HepG2 (cell line): ENCODE results near the gene TAF1B. TPM values are rescaled to one million over a fixed set of nuclear protein-coding genes. Genes with fewer than 3 reads are reported as not detected.
A peak's percentile ranks its signal among the peaks of the same experiment; 100 is the strongest.

Experiments
- BCL3 ChIP-seq: sonication (generic); formaldehyde crosslinking; IDR thresholded peaks from 2 replicates; pipeline ENCODE4 v1.5.1; 2020; ENCODE audit warnings: mild to moderate bottlenecking, missing genetic modification reagents, moderate library complexity
- EZH2 ChIP-seq: conservative IDR thresholded peaks from 2 replicates; pipeline ENCODE4 v1.6.1; 2012; ENCODE audit warnings: mild to moderate bottlenecking, low read depth, low read length, moderate library complexity
- FOXA1 ChIP-seq, 2 experiments: fragments of 450-650 bp in 1 of 2; sonication (generic) in 1 of 2; formaldehyde crosslinking in 1 of 2; IDR thresholded peaks; 2 replicates each; pipeline versions ENCODE4 v1.4.0 to v1.6.1; 2016 to 2020; ENCODE audit warnings: missing genetic modification reagents in 1 of 2
- NRL ChIP-seq: sonication (generic); formaldehyde crosslinking; IDR thresholded peaks from 2 replicates; pipeline ENCODE4 v1.5.0; 2020; ENCODE audit warnings: missing genetic modification reagents, mild to moderate bottlenecking, moderate library complexity, borderline replicate concordance
- SALL1 ChIP-seq: sonication (generic); formaldehyde crosslinking; IDR thresholded peaks from 2 replicates; pipeline ENCODE4 v1.8.0; 2022; ENCODE audit warnings: mild to moderate bottlenecking, missing genetic modification reagents
- ZBTB4 ChIP-seq: sonication (generic); formaldehyde crosslinking; IDR thresholded peaks from 2 replicates; pipeline ENCODE4 v1.4.0; 2020; ENCODE audit warnings: missing genetic modification reagents, mild to moderate bottlenecking, borderline replicate concordance
- ZBTB7A ChIP-seq: sonication (generic); formaldehyde crosslinking; IDR thresholded peaks from 2 replicates; pipeline ENCODE4 v1.8.0; 2022; ENCODE audit warnings: mild to moderate bottlenecking, missing genetic modification reagents
- ZFX ChIP-seq: sonication (generic); formaldehyde crosslinking; IDR thresholded peaks from 2 replicates; pipeline ENCODE4 v1.4.0; 2020; ENCODE audit warnings: mild to moderate bottlenecking, low read depth, missing genetic modification reagents, moderate library complexity
- ZNF343 ChIP-seq: sonication (generic); formaldehyde crosslinking; IDR thresholded peaks from 2 replicates; pipeline ENCODE4 v1.4.0; 2020; ENCODE audit warnings: mild to moderate bottlenecking, missing genetic modification reagents
- ZNF572 ChIP-seq: sonication (generic); formaldehyde crosslinking; IDR thresholded peaks from 2 replicates; pipeline ENCODE4 v1.5.1; 2020; ENCODE audit warnings: mild to moderate bottlenecking, missing genetic modification reagents
- ZNF691 ChIP-seq: sonication (generic); formaldehyde crosslinking; IDR thresholded peaks from 2 replicates; pipeline ENCODE4 v1.4.0; 2020; ENCODE audit warnings: missing genetic modification reagents, low read depth, mild to moderate bottlenecking, borderline replicate concordance
- ZNF749 ChIP-seq: sonication (generic); formaldehyde crosslinking; IDR thresholded peaks from 2 replicates; pipeline ENCODE4 v1.8.0; 2022; ENCODE audit warnings: mild to moderate bottlenecking, missing genetic modification reagents, moderate library complexity, borderline replicate concordance
- ZNF776 ChIP-seq: sonication (generic); formaldehyde crosslinking; IDR thresholded peaks from 2 replicates; pipeline ENCODE4 v1.4.0; 2020; ENCODE audit warnings: mild to moderate bottlenecking, missing genetic modification reagents
- polyA plus RNA-seq, 8 experiments: library from polyadenylated mRNA; depleted of rRNA in 3 of 8; stranded (reverse) in 7 of 8; unstranded in 1 of 8; fragments of >200 nt; fragmentation: Illumina TruSeq in 4 of 8; extraction: Trizol in 4 of 8; gene quantifications; 2 replicates each; pipeline versions ENCODE4 v1.2.1 to v1.2.3, GENCODE V29; 2011 to 2016; ENCODE audit warnings: low read depth in 4 of 8, missing spikeins in 1 of 8, mixed read lengths in 1 of 8; ENCODE audit not compliant: insufficient read depth in 1 of 8
- total RNA-seq, 5 experiments: library from RNA; depleted of rRNA; stranded (reverse); fragments of >200 nt; fragmentation: Illumina TruSeq; extraction: Trizol; gene quantifications; 2 replicates each; pipeline ENCODE4 v1.2.3, GENCODE V29; 2016; ENCODE audit warnings: low read depth in 1 of 5
- TF ChIP-seq, protein P1 (sequence below): sonication (generic); formaldehyde crosslinking; IDR thresholded peaks from 2 replicates; pipeline ENCODE4 v1.9.0; 2022; ENCODE audit warnings: missing genetic modification reagents, mild to moderate bottlenecking, borderline replicate concordance
- TF ChIP-seq, protein P2 (sequence below): sonication (generic); formaldehyde crosslinking; IDR thresholded peaks from 2 replicates; pipeline ENCODE4 v1.5.1; 2020; ENCODE audit warnings: mild to moderate bottlenecking, moderate library complexity, missing genetic modification reagents
- TF ChIP-seq, protein P3 (sequence below): sonication (generic); formaldehyde crosslinking; IDR thresholded peaks from 2 replicates; pipeline ENCODE4 v1.4.0; 2020; ENCODE audit warnings: low read depth, mild to moderate bottlenecking, missing genetic modification reagents

The TAF1B gene
- total and polyA plus RNA-seq, 2 of the 13 experiments (the other 11 are each of a cell fraction or from before 2014, with no cell fraction given), result 13.3 to 27.7 TPM

GRCh38 chr2:9797681-9798556 is 45.4 kb upstream of the TAF1B start (continued):
- no peak for TF ChIP-seq ZBTB7A (CRISPR knock-in tag)
- TF ChIP-seq NRL (CRISPR knock-in tag), result 0 out of 2 replicates have a peak, but pooled peaks have one; percentile 47
- TF ChIP-seq ZNF691, result peak; percentile 80; the same call in 1 of the 2 replicates
- TF ChIP-seq ZBTB4 (CRISPR knock-in tag), result peak; percentile 42; the same call in 1 of the 2 replicates
- TF ChIP-seq ZNF749 (CRISPR knock-in tag), result 0 out of 2 replicates have a peak, but pooled peaks have one; percentile 42
- TF ChIP-seq FOXA1 (IDR thresholded peaks at IDR 0.05), result no peak
- peak; percentile 60 for TF ChIP-seq FOXA1 (CRISPR knock-in tag; IDR thresholded peaks at IDR 0.05)
- TF ChIP-seq ZFX (CRISPR knock-in tag), result peak; percentile 80
- TF ChIP-seq ZNF343 (CRISPR knock-in tag), result 0 out of 2 replicates have a peak, but pooled peaks have one; percentile 24
- 0 out of 2 replicates have a peak, but pooled peaks have one; percentile 32 for TF ChIP-seq BCL3 (CRISPR knock-in tag)
- TF ChIP-seq EZH2, result no peak
- no peak for TF ChIP-seq ZNF572 (CRISPR knock-in tag)
- peak; percentile 46 for TF ChIP-seq SALL1
- TF ChIP-seq ZNF776 (CRISPR knock-in tag), result 0 out of 2 replicates have a peak, but pooled peaks have one; percentile 20
- TF ChIP-seq, protein P1, sequence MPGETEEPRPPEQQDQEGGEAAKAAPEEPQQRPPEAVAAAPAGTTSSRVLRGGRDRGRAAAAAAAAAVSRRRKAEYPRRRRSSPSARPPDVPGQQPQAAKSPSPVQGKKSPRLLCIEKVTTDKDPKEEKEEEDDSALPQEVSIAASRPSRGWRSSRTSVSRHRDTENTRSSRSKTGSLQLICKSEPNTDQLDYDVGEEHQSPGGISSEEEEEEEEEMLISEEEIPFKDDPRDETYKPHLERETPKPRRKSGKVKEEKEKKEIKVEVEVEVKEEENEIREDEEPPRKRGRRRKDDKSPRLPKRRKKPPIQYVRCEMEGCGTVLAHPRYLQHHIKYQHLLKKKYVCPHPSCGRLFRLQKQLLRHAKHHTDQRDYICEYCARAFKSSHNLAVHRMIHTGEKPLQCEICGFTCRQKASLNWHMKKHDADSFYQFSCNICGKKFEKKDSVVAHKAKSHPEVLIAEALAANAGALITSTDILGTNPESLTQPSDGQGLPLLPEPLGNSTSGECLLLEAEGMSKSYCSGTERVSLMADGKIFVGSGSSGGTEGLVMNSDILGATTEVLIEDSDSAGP (CRISPR knock-in tag), result peak; percentile 37; the same call in 1 of the 2 replicates
- TF ChIP-seq, protein P2, sequence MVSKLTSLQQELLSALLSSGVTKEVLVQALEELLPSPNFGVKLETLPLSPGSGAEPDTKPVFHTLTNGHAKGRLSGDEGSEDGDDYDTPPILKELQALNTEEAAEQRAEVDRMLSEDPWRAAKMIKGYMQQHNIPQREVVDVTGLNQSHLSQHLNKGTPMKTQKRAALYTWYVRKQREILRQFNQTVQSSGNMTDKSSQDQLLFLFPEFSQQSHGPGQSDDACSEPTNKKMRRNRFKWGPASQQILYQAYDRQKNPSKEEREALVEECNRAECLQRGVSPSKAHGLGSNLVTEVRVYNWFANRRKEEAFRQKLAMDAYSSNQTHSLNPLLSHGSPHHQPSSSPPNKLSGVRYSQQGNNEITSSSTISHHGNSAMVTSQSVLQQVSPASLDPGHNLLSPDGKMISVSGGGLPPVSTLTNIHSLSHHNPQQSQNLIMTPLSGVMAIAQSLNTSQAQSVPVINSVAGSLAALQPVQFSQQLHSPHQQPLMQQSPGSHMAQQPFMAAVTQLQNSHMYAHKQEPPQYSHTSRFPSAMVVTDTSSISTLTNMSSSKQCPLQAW (CRISPR knock-in tag), result peak; percentile 84; the same call in 1 of the 2 replicates
- TF ChIP-seq, protein P3, sequence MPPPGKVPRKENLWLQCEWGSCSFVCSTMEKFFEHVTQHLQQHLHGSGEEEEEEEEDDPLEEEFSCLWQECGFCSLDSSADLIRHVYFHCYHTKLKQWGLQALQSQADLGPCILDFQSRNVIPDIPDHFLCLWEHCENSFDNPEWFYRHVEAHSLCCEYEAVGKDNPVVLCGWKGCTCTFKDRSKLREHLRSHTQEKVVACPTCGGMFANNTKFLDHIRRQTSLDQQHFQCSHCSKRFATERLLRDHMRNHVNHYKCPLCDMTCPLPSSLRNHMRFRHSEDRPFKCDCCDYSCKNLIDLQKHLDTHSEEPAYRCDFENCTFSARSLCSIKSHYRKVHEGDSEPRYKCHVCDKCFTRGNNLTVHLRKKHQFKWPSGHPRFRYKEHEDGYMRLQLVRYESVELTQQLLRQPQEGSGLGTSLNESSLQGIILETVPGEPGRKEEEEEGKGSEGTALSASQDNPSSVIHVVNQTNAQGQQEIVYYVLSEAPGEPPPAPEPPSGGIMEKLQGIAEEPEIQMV, result 0 out of 2 replicates have a peak, but pooled peaks have one; percentile 27
